ENCODE data around the gene MRPL58.

MRPL58 gene

DNA sequence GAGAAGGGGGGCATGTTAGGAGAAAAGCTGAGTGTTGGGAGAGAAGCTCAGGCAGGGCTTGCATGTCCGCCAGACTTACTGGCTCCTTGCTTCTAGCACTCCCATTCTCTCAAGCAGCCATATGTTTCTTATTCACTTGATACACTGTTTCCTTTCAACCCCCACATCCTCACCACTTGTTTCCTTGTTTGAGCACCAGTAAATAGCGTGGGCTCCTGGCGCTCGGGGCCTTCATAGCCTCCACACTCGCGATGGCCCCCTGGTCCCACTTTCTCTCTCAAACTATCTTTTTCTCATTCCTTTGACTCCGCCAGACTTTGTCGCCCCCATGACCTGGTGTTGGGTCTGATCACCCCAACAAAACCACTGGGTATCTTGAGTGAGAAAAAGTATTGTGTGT is 17.7 kb downstream of the MRPL58 start:
- DNase-seq (ENCODE audit: low read depth), result no peak
- in situ Hi-C loops (cut with HindIII; ENCODE audit: low sequenced_read_pairs), result no loop called here

DNA sequence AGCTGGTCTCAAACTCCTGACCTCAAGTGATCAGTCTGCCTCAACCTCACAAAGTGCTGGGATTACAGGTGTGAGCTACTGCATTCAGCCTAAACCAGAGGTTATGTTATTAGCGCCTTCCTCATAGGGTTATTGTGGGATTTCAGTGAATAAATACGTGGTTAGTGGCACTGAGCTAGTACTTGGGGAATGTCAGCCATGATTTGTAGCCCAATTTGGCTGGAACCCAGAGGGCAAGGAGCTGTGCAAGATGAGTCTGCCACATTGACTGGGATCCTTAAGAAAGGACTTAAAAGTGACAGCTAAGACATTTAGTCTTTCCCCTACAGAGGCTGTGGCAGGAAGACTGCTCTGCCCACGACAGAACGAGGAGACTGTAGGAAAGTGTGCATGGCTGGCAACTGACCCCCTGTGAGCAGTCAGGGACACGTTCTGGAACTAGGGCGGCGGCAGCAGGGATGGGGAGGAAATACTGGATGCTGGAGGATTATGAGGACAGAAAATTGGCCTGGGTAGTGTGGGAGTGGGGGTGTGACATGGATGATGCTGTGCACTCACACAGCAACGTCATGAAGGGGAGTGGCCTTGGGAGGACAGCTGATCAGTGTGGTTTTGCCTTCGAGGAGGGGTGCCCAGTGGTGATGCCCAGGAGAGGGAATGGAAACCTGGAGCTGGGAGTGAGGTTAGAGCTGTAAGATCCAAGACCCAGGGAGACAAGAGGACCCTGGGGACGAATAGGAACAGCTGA is 19.7 kb downstream of the MRPL58 start:
- peak overlapping the region; percentile 56 for H3K4me3 ChIP-seq (ENCODE audit: low read depth, low read length)

More for the DNA sequence above, 17.7 kb downstream of the MRPL58 start:
- no peak for TF ChIP-seq CTCF (IDR thresholded peaks at IDR 0.05; ENCODE audit: low read depth, low read length, missing control alignments)
- no peak overlapping the region for H3K4me3 ChIP-seq (ENCODE audit: low read depth, low read length)

DNA sequence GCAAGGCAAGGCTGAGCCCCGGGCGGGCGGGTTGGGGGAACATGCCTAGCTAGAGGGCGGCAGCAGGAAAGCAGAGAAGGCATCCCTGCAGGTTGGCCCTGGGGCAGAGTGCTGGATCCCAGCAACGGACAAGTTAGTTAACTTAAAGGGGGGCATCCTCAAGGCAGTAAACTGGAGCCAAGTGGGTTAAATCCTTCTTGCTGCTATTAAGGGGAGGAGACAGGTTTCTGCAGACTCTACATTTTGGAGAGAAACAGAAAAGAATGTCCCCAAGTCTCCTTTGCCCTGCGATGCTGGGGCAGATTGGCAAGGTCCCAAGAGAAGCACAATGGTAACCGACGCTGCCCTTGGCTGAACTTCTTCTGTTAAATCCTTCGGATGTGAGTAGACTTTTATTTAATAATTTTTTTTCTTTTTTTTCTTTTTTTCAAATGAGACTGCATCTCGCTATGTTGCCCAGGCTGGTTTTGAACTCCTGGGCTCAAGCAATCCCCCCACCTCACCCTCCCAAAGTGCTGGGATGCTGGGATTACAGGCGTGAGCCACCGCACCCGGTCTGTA is 20.3 kb downstream of the MRPL58 start:
- in situ Hi-C loops (cut with HindIII; ENCODE audit: low sequenced_read_pairs), result no loop called here
- no peak for DNase-seq (ENCODE audit: low read depth)
- no peak for TF ChIP-seq CTCF (IDR thresholded peaks at IDR 0.05; ENCODE audit: low read depth, low read length, missing control alignments)
- H3K4me3 ChIP-seq (ENCODE audit: low read depth, low read length), result peak overlapping the region; percentile 56

More for the DNA sequence above, 19.7 kb downstream of the MRPL58 start:
- no peak for TF ChIP-seq CTCF (IDR thresholded peaks at IDR 0.05; ENCODE audit: low read depth, low read length, missing control alignments)
- in situ Hi-C loops (cut with HindIII; ENCODE audit: low sequenced_read_pairs), result no loop called here
- no peak for DNase-seq (ENCODE audit: low read depth)

- peak; percentile 67 for DNase-seq (ENCODE audit: low read depth)
- no peak for TF ChIP-seq CTCF (IDR thresholded peaks at IDR 0.05; ENCODE audit: low read depth, low read length, missing control alignments)
- in situ Hi-C loops (cut with HindIII; ENCODE audit: low sequenced_read_pairs), result no loop called here
- peak overlapping the region; percentile 56 for H3K4me3 ChIP-seq (ENCODE audit: low read depth, low read length)
These were observed 21.1 kb downstream of the MRPL58 start for GRCh38 chr17:75033346-75034235.

DNA sequence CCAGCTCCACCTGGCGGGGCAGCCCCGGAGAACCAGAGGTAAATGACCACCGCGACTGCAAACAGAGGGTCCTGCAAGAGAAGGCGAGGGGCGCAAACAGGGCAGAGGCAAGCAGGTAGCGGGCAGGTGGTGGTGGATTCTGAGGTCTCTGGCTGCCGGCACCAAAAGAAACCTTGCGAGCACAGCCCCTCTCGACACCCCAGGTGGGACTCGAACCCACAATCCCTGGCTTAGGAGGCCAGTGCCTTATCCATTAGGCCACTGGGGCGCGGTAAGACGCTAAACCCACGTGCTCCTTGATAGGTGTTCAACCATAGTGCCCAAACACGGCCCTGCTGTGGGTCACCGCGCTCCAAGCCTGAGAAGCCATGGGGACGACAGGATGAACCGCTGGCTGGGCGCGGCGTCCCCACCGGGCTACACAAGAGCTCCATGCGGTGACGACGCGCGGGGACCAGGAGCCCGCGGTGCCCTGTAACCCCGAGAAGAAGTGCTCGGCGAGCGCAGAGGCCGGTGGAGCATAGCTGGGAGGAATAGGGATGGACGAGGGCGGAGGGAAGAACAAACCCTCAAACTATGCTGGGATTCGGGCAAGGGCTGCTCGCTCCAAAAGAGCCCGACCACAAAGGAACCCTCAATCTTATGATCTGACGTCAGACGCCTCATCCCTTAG is 21.9 kb downstream of the MRPL58 start:
- TF ChIP-seq CTCF (IDR thresholded peaks at IDR 0.05; ENCODE audit: low read depth, low read length, missing control alignments), result peak; percentile 27
- DNase-seq (ENCODE audit: low read depth), result no peak
- in situ Hi-C loops (cut with HindIII; ENCODE audit: low sequenced_read_pairs), result no loop called here
- peak overlapping the region; percentile 56 for H3K4me3 ChIP-seq (ENCODE audit: low read depth, low read length)

All from astrocyte of the cerebellum (primary cell).